C4-2B (cell line): ENCODE results near the gene LRRC46.
A peak's percentile ranks its signal among the peaks of the same experiment; 100 is the strongest.

Experiments used
- CTCF ChIP-seq: fragments of 450-650 bp; conservative IDR thresholded peaks from 2 replicates; pipeline ENCODE4 v1.5.1; 2017; ENCODE audit warnings: mild to moderate bottlenecking
- ZFX ChIP-seq: fragments of 450-650 bp; IDR thresholded peaks from 2 replicates; pipeline ENCODE4 v1.6.1; 2017

- peak; percentile 70 for TF ChIP-seq CTCF
- TF ChIP-seq ZFX, result no peak
Observed at GRCh38 chr17:47831003-47831933, at the start of gene LRRC46, which contains the start of gene MRPL10.
